Panc1 (cell line): ENCODE results near the gene SYT9.

Experiments
- POLR2AphosphoS5 ChIP-seq: IDR thresholded peaks from 2 replicates; pipeline ENCODE4 v1.6.1; 2012; ENCODE audit warnings: mild to moderate bottlenecking, low read depth, low read length, moderate library complexity
- REST ChIP-seq, 2 experiments: IDR thresholded peaks; 2 replicates each; pipeline ENCODE4 v1.6.1; 2011 to 2012; ENCODE audit warnings: low read depth in 2 of 2, control low read depth in 1 of 2, low read length in 1 of 2, mild to moderate bottlenecking in 1 of 2, moderate library complexity in 1 of 2; ENCODE audit not compliant: insufficient read depth in 1 of 2
- SIN3A ChIP-seq: IDR thresholded peaks from 2 replicates; pipeline ENCODE4 v1.6.1; 2012; ENCODE audit warnings: low read depth, mild to moderate bottlenecking, low read length, moderate library complexity, borderline replicate concordance; ENCODE audit not compliant: insufficient read depth
- TCF7L2 ChIP-seq: IDR thresholded peaks from 2 replicates; pipeline ENCODE4 v1.6.1; 2011; ENCODE audit warnings: mild to moderate bottlenecking, low read depth, low read length, inconsistent platforms
- TF ChIP-seq, protein P1 (sequence below): fragments of 450-650 bp; IDR thresholded peaks from 2 replicates; pipeline ENCODE4 v1.5.1; 2017; ENCODE audit warnings: mild to moderate bottlenecking

DNA sequence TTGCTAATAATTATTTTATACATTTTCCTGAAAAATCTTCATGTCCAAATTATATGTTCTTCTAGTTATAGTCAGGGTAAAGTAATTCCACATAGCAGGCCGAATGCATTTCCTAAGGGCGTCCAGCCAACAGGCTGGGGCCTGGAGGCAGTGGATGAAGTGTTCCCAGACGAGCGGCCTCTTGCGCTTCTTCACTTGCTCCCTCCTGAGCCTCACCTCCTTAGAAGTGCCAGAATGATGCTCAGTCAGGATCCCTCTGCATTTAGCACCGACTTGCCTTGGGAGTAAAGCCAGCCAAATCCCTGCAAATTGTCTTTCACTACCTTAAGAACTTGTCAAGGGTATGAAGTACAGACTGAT, 235.1 kb downstream of the SYT9 start:
- TF ChIP-seq, protein P1, sequence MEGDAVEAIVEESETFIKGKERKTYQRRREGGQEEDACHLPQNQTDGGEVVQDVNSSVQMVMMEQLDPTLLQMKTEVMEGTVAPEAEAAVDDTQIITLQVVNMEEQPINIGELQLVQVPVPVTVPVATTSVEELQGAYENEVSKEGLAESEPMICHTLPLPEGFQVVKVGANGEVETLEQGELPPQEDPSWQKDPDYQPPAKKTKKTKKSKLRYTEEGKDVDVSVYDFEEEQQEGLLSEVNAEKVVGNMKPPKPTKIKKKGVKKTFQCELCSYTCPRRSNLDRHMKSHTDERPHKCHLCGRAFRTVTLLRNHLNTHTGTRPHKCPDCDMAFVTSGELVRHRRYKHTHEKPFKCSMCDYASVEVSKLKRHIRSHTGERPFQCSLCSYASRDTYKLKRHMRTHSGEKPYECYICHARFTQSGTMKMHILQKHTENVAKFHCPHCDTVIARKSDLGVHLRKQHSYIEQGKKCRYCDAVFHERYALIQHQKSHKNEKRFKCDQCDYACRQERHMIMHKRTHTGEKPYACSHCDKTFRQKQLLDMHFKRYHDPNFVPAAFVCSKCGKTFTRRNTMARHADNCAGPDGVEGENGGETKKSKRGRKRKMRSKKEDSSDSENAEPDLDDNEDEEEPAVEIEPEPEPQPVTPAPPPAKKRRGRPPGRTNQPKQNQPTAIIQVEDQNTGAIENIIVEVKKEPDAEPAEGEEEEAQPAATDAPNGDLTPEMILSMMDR: no peak
- TF ChIP-seq REST (IDR thresholded peaks at IDR 0.05; ENCODE audit: insufficient read depth in 1 of 2, low read depth in 2 of 2, low read length in 1 of 2) (no peak), POLR2AphosphoS5 (no peak), TCF7L2 (no peak), SIN3A (no peak)
